Embryonic facial prominence (tissue), 1 donor: Measurements from ENCODE around the gene HDAC4.
A peak's percentile ranks its signal among the peaks of the same experiment; 100 is the strongest.

ENCODE experiments used
- DNase-seq: peaks from one replicate; pipeline ENCODE4 v3.0.0-alpha.2; 2016; ENCODE audit errors: extremely low spot score

Gene HDAC4

GRCh38 chr2:239234191-239235175 lies 166.3 kb downstream of the HDAC4 start:
- no peak for DNase-seq

GRCh38 chr2:239233576-239233975 lies 167.2 kb downstream of the HDAC4 start:
- DNase-seq = no peak

- no peak for DNase-seq
Observed at GRCh38 chr2:239232195-239232578, 168.6 kb downstream of the HDAC4 start.

- no peak for DNase-seq
Observed at GRCh38 chr2:239231231-239232194, 169.3 kb downstream of the HDAC4 start.

GRCh38 chr2:239230318-239231052 lies 170.3 kb downstream of the HDAC4 start:
- DNase-seq = no peak

- DNase-seq = no peak
Observed at GRCh38 chr2:239229545-239230279, 171.1 kb downstream of the HDAC4 start.

GRCh38 chr2:239227661-239228371 lies 173.0 kb downstream of the HDAC4 start:
- no peak for DNase-seq

GRCh38 chr2:239226677-239227581 lies 173.9 kb downstream of the HDAC4 start:
- no peak for DNase-seq

- DNase-seq = peak; percentile 36
Observed at GRCh38 chr2:239225871-239226561, 174.8 kb downstream of the HDAC4 start.

- DNase-seq = no peak
Observed at GRCh38 chr2:239225371-239225851, 175.4 kb downstream of the HDAC4 start.

GRCh38 chr2:239224955-239225354 lies 175.9 kb downstream of the HDAC4 start:
- no peak for DNase-seq

GRCh38 chr2:239224199-239224570 lies 176.6 kb downstream of the HDAC4 start:
- DNase-seq = no peak

- peak; percentile 27 for DNase-seq
Observed at GRCh38 chr2:239223310-239224198, 177.3 kb downstream of the HDAC4 start.

GRCh38 chr2:239222706-239223309 lies 178.0 kb downstream of the HDAC4 start:
- DNase-seq = peak; percentile 55

- peak; percentile 66 for DNase-seq
Observed at GRCh38 chr2:239222312-239222660, 178.5 kb downstream of the HDAC4 start.

GRCh38 chr2:239220981-239221396 lies 179.8 kb downstream of the HDAC4 start:
- no peak for DNase-seq

- no peak for DNase-seq
Observed at GRCh38 chr2:239220341-239220740, 180.5 kb downstream of the HDAC4 start.
